GM12874 (cell line): ENCODE results near the gene CAMTA1.

ENCODE experiments used
- CTCF ChIP-seq: IDR thresholded peaks from 2 replicates; pipeline ENCODE4 v1.5.1; 2011; ENCODE audit warnings: low read depth, mild to moderate bottlenecking, control low read depth, low read length, moderate library complexity; ENCODE audit not compliant: insufficient read depth

The CAMTA1 gene

GRCh38 chr1:7674972-7675371, 889.7 kb downstream of the CAMTA1 start:
- TF ChIP-seq CTCF: no peak

GRCh38 chr1:7675431-7676273, 890.4 kb downstream of the CAMTA1 start:
- no peak for TF ChIP-seq CTCF

- no peak for TF ChIP-seq CTCF
Observed at GRCh38 chr1:7676274-7676945, 891.2 kb downstream of the CAMTA1 start.

GRCh38 chr1:7677111-7677510, 891.9 kb downstream of the CAMTA1 start:
- no peak for TF ChIP-seq CTCF

DNA sequence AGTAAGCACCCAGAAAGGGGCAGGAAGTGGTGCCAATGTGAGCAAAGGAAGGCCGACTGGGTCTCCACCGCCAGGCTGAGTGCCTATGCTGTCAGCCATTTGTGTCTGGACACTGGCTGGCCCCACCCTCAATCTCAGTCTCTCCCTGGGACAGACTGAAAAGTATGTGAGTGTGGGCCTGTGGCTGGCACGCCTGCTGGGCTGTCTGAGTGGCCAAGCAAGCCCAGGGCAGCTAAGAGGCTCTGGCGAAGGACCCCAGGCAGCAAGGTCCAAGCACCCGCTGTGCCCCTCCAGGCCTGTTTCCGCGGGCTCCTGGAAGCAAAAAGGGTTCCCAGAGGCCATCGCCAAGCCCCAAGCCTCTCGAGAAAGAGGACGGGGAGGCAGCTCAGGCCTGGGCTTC, 892.6 kb downstream of the CAMTA1 start:
- no peak for TF ChIP-seq CTCF

DNA sequence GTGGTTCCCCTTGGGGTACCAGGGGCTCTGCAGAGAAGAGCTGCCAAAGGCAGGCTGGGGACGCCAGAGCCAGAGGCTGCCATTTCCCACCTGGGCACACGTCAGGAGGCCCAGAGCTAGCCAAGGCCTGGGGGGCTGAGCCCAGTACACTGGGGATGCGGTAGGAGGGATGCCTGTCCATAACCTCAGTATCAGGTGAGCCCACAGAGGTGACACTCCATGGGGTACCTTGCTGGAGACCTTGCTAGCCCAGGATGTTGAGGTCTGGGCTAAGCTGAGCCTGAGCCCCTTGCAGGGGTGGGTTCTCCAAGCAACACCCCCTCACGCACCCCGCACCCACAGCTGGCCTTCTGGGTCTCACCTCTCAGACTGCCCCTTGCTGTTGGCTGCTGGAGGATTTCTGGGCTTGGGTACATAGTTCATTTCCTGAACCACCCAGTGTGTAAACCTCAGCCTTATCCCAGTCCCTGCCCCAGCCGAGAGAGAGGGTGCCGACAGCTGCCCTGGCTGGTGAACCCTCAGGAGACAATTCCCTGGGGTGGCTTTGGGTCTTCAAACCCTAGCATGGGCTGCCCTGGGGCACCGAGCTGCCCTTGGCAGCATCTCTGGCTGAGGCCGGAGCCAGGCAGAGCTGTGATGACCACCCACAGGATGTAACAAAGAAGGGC, 893.4 kb downstream of the CAMTA1 start:
- no peak for TF ChIP-seq CTCF

DNA sequence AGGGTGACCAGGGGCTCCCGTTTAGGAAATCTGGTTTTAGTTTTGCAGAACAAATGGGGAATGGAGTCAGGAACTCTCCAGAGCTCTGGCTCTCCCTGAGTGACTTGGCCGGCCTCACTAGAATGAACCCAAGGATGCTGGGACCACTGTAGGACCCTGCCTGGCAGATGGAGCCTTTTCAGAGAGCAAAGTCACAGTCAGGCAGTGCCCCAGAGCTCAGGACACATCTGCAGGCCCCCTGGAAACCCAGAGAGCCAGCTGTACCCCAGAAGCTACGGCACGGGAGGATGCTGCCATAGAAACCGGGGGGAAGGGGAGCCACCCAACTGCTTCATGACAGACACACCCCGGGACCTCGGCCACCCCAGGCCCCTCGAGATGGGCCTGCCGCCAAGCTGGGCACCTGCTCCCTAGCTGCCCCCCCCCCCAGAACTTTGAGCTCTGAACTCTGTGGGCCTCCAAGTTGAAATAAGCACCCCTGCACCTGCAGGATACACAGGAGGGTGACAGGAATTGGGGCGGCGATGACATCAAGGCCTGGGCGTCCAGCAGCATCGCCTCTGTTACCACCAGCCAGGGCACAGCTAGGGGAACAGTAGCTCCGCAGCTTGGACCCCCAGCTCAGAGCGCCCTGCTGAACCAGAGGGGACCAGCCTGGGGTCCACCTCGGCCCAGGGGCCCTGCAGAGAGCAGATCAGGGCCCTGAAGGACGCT, 894.1 kb downstream of the CAMTA1 start:
- no peak for TF ChIP-seq CTCF
